Stromal cell of bone marrow (primary cell): ENCODE results near the gene SLC2A3.
A peak's percentile ranks its signal among the peaks of the same experiment; 100 is the strongest.
"Not testable (repeated sequence)": the region's sequence is repeated elsewhere in the genome, so short reads cannot be mapped to it uniquely, and the experiment has no call there.

Experiments used
- DNase-seq: peaks from one replicate; pipeline ENCODE4 v3.0.0-alpha.2; 2012; ENCODE audit warnings: low read depth

Gene SLC2A3

DNA sequence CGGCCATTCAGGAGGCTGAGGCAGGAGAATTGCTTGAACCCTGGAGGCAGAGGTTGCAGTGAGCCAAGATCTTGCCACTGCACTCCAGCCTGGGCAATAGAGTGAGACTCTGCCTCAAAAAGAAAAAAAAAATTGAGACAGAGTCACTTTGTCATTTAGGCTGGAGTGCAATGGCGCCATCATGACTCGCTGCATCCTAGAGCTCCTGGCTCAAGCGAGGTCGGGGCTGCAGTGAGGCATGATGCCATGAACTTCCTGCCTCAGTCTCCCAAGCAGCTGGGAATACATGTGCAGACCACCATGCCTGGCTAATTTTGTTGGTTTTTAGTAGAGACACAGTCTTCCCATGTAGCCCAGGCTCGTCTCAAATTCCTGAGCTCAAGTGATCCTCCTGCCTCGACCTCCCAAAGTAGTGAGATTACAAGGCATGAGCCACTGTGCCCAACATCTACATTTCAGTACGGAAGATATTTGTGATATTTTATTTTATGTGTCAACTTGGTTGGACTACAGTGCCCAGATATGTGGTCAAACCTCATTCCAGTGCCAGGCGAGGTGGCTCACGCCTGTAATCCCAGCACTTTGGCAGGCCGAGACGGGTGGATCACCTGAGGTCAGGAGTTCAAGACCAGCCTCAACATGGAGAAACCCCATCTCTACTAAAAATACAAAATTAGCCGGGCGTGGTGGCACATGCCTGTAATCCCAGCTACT is 14.4 kb upstream of the SLC2A3 start:
- not testable (repeated sequence) for DNase-seq

DNA sequence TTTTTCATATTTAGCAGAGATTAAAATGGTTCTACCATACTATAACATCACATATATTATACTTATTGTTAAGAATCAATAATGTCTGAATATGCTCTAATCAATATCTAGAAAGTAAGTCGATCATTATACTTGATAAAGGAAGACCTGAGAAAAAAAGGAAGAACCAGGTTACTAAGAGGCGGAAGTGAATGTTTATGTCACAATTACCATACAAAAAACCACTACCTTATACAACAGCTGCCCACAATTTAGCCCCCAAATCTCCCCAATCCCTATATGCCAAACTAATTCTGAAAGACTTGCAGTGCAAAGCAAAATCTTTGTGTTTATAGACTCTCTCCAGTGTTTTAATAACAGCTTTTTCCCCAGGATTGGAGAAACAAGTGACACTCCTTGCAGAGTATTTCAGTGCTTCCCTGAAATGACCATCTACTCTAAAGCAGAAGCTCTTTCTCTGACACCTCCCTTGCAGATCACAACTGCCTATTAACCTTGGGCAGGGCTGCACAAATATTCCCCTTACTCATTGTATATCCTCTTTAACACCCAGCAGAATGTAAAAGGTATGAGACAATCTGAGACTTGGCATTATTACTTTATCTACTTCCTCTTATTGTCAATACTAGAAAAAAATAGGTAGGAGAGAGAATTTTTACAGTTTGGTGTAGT is 12.7 kb upstream of the SLC2A3 start:
- DNase-seq, result no peak

DNA sequence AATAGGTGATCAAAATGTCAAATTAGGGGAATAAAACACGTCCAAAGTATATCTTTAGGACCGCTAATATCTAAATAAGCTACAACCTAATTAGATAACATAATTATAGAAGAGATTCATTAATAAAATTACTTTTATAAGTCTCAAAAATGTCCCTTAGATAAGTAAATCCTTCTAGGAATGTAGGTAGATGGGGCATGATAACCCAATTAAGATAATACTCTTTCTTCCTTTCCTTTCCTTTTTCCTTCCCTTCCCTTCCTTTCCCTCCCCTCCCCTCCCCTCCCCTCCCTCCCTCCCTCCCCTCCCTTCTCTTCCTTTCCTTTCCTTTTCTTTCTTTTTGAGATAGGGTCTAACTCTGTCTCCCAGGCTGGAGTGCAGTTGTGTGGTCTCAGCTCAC is 11.0 kb upstream of the SLC2A3 start:
- DNase-seq, result no peak

DNA sequence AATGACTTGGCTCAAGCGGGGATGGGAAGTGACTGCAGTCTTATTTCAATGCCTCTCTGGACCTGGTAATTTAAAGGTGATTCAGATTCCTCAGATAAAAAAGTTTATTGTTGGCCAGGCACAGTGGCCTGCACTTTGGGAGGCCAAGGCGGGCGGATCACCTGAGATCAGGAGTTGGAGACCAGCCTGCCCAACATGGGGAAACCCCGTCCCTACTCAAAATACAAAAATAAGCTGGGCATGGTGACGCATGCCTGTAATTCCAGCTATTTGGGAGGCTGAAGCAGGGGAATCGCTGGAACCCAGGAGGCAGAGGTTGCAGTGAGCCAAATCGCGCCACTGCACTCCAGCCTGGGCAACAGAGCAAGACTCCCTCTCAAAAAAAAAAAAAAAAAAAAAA is 8.8 kb upstream of the SLC2A3 start:
- not testable (repeated sequence) for DNase-seq

DNA sequence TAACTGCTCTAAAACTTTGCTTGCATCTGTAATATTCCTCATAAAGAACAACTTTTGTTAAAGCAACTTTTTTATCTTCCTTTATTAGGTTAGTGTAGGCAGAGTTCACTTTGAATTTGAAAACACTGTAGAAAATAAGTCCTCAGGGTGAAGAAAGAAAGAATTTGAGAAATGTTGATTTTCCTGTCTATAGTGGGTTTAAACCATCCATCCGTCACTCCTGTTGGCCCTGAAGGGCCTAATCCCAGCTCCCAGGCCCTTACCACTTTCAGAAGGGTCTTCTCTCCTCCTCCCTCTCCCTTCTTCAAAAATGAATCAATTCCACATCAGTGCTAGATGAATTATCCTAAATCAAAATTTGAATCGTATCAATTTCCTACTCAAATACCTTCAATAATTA is 4.9 kb upstream of the SLC2A3 start:
- DNase-seq, result no peak

DNA sequence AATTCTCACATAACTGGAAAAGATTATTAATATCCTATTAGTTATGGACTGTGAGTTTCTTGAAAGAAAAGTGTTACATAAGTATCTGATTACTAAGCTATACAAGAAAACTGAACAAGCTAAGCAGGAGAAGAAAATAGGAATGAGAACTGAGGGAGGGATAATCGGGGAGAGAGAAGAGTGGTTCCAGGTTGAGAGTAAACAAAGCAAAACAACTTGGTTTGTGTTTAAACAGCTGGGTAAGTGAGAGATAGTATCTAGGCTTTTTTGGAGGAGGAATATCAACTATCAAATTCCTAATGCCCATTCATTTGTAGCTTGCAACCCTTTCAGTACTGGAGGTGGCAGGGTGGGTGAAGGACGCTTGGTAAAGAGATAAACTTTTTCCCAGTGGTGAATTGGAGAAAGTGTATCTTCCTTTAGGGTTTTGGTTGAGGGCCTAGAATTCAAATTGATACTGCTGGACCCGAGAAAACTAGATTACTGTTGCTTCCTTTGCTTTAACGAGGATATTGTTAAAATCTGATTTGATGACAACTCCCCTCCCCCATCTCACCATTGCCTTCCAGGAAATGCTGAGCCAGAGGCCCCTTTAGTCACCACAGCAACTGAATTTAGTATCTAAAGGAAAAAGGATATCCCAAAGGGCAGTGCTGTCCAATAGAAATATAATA is 2.0 kb upstream of the SLC2A3 start:
- peak; percentile 69 for DNase-seq

DNA sequence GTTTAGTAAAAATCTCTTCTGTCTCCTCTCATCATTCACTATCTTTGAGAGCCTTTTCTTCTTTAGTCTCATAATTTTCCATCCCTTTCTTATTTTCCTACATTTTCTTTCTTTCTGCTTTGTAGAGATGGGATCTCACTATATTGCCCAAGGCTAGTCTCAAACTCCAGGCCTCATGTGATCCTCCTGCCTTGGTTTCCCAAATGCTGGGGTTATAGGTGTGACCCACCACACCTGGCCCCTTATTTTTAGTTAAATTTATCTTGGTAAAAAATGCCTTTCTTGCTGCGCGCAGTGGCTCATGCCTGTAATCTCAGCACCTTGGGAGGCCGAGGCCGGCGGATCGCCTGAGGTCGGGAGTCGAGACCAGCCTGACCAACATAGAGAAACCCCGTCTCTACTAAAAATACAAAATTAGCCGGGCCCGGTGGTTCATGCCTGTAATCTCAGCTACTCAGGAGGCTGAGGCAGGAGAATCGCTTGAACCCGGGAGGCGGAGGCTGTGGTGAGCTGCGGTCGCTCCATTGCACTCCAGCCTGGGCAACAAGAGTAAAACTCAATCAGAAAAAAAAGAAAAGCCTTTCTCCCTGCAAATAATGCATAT is 996 bp downstream of the SLC2A3 start:
- no peak for DNase-seq

DNA sequence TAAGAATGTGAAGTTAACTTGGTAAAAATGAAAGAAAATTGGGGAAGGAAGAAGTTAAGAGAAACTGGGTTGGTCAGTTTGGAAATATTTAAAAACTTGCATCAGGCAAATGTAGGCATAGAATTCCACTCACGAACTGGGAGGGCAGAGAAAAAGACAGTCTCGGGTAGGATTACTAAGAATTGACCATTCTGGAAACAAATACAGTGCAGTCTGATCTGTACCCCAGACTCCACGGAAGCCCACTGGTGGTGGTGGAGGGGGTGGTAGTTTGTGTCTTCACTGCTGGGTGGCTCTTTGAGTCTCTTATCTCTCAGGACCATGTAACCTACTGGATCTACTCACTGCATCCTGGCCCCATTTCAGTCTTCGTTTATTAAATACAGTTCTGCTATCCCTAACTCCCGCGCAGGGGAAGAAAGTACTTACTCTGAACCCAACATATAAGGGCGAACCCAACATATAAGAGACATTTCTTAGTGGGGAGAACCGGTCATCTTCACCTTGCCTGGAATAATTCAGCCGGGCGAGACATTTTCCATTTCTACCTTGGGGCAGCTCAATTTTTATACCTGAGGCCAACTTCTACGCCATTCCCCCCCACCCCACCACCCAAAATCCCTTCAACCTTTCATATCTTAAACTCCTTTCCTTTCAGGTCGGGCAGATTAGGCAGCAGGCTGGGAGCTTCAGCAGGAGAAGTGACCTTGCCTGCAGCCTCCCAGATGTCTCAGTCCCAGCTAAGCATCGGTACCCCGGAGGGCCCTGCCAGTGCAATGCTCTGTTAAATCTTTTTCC is 1.7 kb downstream of the SLC2A3 start:
- DNase-seq, result no peak

DNA sequence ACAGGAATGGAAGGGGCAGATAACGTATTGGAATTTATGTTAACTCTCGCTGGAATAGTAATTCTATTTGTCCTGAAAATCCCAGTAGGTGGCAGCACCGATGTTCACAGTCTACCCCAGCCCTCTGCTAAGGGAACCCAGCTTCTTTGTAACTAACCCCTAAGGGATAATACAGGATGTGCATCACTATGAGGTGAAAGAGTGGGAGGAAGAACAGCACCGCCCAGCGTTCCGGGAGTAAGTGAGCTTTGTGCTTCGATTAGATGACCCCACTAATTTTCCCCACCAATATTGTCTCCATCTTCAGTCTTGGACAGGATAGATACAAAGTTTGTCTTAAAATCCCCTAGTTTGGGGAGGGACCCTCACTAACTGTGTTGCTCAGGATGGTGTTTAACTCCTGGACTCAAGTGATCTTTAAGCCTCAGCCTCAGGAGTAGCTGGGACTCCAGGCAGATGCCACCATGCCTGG is 2.7 kb downstream of the SLC2A3 start:
- DNase-seq, result peak; percentile 92

DNA sequence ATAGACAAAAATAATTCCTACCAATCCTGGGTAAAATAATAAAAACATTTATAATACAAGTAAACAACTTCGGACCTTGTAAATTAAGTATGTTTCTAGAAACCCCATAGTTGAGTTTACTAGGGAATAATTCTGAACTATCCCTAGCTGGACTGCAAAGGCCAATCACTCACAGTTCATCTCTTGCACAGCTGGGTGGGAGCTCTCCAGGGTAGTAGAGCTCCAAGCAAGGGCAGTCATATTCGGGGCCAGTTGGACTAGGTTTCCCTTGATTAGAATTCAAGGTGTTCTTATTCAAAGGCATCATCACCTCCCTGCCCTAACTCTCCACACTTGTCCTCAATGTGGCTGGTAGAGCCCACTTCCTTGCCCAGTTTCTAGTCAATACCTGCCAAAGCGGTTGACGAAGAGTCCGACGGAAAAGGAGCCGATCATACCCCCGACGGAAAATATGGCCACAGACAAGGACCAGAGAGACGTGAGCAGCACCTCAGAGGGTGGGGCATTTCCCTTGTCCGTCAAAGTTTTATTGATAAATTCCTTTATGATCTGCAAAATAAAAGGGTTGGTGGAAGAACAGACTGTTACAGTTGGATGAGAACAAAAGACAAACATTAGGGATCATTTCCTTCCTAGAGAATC is 3.3 kb downstream of the SLC2A3 start:
- not testable (repeated sequence) for DNase-seq

DNA sequence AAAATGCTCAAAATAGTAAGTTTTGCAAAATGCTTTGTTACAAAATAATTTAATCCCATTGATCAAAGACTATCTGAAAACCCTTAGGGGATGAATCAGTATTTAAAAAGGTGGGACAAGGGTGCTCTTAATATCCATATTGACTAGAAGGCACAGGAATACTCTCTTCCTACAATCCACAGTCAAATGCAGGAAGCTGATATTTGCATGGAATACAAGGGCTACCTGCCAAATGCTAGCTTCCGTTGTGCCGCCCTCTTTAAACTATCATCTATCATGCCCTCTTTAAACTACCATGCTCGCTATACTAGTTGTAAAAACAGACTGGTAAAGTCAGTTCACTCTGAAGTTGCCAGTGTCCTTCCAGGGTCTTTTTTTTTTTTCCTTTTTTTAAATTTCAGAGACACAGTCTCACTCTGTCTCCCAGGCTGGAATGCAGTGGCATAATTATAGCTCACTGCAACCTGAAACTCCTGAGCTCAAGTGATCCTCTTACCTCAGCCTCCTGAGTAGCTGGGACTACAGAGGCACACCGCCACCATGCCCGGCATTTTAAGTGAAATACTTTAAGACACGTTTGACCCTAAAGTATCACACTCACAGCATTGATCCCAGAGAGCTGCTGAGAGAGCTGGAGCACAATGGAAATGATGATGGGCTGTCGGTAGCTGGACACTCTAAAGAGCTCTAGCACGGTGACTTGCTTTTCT is 6.7 kb downstream of the SLC2A3 start:
- DNase-seq, result no peak

DNA sequence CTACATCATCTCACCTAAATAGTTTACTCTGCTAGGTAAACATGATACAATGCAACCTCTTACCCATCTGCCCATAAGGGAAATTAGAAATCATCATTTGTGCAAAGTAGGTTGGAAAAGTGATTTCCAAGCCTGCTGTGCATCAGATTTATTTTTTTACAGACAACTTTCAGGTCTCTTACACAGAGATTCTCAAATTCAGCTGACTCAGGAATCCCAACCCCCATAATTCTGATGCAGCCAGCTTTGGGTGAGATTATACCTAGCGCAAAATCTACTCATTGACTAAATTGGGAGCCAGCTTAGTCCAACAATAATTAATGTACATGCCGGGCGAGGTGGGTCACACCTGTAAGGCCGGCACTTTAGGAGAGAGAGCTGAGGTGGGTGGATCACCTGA is 8.5 kb downstream of the SLC2A3 start:
- DNase-seq, result no peak

DNA sequence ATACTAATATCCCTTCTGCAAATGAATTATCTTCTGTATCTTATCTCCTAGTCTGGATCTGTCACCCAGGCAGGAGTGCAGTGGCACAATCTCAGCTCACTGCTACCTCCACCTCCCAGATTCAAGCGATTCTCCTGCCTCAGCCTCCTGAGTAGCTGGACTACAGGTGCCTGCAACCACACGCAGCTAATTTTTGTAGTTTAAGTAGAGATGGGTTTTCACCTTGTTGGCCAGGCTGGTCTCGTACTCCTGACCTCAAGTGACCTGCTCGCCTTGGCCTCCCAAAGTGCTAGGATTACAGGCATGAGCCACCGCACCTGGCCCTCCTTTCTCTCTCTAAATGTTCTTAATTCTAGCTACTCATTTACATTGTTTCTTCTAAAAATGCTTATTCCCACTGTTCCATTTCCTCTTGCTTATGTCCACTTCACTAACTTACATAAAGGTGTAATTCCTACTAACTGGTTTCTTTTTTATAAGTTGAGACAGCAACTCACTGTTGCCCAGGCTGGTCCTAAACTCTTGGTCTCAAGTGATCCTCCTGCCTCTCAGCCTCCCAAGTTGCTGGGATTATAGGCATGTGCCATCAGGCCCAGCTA is 9.8 kb downstream of the SLC2A3 start:
- DNase-seq, result not testable (repeated sequence)

DNA sequence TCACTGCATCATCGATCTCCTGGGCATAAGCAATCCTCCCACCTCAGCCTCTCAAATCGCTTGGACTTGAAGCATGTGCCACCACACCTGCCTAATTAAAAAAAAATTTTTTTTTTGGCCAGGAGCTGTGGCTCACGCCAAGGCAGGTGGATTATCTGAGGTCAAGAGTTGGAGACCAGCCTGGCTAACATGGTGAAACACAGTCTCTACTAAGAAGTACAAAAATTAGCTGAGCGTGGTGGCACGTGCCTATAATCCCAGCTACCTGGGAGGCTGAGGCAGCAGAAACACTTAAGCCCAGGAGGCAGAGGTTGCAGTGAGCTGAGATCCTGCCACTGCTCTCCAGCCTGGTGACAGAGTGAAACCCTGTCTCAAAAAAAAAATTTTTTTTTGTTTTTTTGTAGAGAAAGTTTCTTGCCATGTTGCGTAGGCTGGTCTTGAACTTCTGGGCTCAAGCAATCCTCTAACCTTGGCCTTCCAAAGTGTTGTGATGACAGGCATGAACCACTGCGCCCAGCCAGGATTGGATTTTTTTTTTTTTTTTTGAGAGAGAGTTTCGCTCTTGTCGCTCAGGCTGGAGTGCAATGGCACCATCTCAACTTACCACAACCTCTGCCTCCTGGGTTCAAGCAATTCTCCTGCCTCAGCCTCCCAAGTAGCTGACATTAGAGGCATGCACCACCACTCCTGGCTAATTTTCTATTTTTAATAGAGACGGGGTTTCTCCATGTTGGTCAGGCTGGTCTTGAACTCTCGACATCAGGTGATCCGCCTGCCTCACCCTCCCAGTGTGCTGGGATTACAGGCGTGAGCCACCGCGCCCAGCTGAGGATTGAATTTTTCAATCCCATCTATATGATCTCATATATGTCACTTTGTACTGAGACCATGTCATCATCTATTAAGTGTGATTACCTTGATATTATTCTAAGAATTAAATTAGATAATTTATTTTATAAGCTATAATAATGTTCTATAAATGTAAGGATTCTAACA is 12.4 kb downstream of the SLC2A3 start:
- DNase-seq, result no peak

DNA sequence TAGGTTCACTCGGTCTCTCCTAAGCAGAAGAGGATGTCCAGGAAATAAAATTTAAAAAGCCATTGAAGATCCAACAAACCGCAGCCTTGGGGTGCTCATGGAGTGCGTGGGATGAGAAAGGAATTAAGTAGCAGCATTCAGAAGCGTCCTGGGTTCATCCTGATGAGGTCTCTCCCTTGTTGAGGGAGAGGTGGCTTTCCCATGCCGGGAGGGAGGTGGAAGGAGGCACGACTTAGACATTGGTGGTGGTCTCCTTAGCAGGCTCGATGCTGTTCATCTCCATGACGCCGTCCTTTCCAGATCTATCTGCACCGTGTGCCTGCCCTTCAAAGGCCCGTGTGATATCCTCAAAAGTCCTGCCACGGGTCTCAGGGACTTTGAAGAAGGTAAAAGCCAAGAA is 14.8 kb downstream of the SLC2A3 start:
- DNase-seq, result not testable (repeated sequence)

DNA sequence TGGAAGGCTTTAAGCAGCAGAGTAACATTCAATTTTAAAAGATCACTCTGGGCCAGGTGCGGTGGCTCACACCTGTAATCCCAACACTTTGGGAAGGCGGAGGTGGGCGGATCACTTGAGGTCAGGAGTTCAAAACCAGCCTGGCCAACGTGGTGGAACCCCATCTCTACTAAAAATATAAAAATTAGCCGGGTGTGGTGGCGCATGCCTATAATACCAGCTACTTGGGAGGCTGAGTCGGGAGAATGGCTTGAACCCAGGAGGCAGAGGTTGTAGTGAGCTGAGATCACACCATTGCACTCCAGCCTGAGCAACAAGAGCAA is 17.8 kb downstream of the SLC2A3 start:
- not testable (repeated sequence) for DNase-seq

DNA sequence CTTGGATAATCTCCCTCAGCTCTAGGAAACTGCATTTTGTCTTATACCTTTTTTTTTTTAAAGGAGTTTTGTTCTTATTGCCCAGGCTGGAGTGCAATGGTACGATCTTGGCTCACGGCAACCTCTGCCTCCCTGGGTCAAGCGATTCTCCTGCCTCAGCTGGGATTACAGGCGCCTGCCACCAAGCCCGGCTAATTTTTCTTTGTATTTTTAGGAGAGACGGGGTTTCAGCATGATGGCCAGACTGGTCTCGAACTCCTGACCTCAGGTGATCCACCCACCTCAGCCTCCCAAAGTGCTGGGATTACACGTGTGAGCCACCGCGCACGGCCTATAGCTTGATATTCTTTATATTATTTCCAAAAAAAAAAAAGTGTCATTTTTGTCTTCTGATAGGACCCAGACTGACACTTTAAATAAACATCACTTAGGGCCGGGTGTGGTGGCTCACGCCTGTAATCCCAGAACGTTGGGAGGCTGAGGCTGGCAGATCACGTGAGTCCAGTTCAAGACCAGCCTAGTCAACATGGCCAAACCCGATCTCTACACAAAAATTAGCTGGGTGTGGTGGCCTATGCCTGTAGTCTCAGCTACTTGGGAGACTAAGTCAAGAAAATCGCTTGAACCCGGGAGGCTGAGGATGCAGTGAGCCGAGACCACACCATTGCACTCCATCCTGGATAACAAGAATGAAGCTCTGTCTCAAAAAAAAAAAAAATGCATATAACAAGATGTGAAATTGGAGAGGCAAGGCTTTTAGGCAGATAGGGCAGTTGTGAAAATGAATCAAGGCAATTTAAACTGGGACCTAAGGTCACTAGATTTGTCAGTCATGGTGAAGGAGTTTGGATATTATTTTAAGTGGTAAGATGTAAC is 18.4 kb downstream of the SLC2A3 start:
- no peak for DNase-seq

DNA sequence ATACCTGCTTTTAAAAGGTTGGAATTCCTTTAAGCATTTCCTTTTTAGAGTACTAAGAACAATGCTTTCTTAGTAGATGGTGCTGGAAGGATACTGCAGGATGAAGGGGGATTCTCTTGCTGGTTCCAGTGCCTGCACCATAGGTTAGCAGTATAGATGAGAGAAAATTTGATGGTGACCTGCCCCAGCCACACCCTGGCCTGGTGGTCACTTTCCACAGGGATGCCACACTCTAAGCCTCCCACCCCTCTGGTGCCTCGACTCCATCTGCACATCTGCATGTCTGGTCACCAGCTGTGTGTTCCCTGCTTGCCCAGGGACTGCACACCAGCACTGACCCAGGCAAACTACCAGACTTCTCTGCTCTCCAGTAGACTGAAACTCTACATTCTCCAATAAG is 19.1 kb downstream of the SLC2A3 start:
- DNase-seq, result no peak
